Measurements from ENCODE around the gene TMEM82. TPM values are rescaled to one million over a fixed set of nuclear protein-coding genes. Genes with fewer than 3 reads are reported as not detected.

The TMEM82 gene
- polyA plus RNA-seq, 1 donor from 2014 or later: not detected

DNA sequence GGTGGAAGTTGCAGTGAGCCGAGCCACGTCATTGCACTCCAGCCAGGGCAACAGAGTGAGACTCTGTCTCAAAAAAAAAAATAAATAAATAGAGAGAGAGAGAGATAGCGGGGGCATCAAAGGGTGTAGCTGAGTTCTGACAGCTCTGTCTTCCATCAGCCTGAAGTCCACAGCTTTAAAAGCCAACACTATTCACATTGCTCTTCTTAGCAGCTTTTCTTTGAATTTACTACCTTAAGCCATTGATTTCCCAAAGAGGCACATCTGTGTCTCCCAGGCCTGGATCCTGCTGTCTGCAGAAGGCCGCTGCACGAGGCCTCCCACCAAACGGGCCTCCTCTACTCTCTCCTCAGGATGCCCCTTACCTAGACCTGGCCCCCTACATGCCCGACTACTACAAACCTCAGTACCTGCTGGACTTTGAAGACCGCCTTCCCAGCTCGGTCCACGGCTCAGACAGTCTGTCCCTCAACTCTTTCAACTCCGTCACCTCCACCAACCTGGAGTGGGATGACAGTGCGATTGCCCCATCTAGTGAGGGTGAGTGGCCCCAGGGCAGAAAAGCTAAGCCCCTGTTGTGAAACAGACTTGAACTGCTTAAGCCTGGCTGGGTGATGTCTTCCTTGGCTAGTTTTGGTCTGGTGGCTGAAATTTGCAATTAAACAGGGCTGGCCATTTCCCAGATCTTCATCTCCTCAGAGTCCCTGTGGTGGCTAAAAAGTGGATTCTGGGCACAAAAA lies 22.7 kb upstream of the TMEM82 start:
- H3K9me3 ChIP-seq (ENCODE audit: low read length): no peaks in the 10 kb centered on the region
- no peak overlapping the region for H3K27ac ChIP-seq (ENCODE audit: low read length)
- H3K27me3 ChIP-seq (ENCODE audit: insufficient read depth, low read depth, low read length): no peaks in the 10 kb centered on the region
- no peak overlapping the region for H3K9ac ChIP-seq (ENCODE audit: low read length)
- TF ChIP-seq SMC3 (conservative IDR thresholded peaks at IDR 0.05; ENCODE audit: poor library complexity) (no peak), EP300 (conservative IDR thresholded peaks at IDR 0.05; ENCODE audit: poor library complexity, severe bottlenecking) (no peak), TAF1 (IDR thresholded peaks at IDR 0.05; ENCODE audit: low read depth) (no peak), MXI1 (conservative IDR thresholded peaks at IDR 0.05; ENCODE audit: poor library complexity, severe bottlenecking) (no peak), RAD21 (conservative IDR thresholded peaks at IDR 0.05) (no peak), EZH2 (IDR thresholded peaks at IDR 0.05; ENCODE audit: borderline replicate concordance, insufficient read depth, low read length, poor library complexity, severe bottlenecking) (no peak), POLR2AphosphoS5 (IDR thresholded peaks at IDR 0.05) (no peak)
- TF ChIP-seq, protein P1, sequence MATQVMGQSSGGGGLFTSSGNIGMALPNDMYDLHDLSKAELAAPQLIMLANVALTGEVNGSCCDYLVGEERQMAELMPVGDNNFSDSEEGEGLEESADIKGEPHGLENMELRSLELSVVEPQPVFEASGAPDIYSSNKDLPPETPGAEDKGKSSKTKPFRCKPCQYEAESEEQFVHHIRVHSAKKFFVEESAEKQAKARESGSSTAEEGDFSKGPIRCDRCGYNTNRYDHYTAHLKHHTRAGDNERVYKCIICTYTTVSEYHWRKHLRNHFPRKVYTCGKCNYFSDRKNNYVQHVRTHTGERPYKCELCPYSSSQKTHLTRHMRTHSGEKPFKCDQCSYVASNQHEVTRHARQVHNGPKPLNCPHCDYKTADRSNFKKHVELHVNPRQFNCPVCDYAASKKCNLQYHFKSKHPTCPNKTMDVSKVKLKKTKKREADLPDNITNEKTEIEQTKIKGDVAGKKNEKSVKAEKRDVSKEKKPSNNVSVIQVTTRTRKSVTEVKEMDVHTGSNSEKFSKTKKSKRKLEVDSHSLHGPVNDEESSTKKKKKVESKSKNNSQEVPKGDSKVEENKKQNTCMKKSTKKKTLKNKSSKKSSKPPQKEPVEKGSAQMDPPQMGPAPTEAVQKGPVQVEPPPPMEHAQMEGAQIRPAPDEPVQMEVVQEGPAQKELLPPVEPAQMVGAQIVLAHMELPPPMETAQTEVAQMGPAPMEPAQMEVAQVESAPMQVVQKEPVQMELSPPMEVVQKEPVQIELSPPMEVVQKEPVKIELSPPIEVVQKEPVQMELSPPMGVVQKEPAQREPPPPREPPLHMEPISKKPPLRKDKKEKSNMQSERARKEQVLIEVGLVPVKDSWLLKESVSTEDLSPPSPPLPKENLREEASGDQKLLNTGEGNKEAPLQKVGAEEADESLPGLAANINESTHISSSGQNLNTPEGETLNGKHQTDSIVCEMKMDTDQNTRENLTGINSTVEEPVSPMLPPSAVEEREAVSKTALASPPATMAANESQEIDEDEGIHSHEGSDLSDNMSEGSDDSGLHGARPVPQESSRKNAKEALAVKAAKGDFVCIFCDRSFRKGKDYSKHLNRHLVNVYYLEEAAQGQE (IDR thresholded peaks at IDR 0.05; ENCODE audit: borderline replicate concordance): no peak
- no peaks in the 10 kb centered on the region for H3K9me2 ChIP-seq (ENCODE audit: insufficient read depth, low read length)
- no peak overlapping the region for H3K4me3 ChIP-seq (ENCODE audit: low read length)
- H3K79me2 ChIP-seq (replicated peaks; ENCODE audit: insufficient read depth, low read length): no peaks in the 10 kb centered on the region
- H2AFZ ChIP-seq (ENCODE audit: low read depth, low read length): no peak overlapping the region
- H4K20me1 ChIP-seq (ENCODE audit: insufficient read depth): no peaks in the 10 kb centered on the region
- no peaks in the 10 kb centered on the region for H3F3A ChIP-seq (ENCODE audit: insufficient read depth, low read length, poor library complexity, severe bottlenecking)
- H3K36me3 ChIP-seq (ENCODE audit: insufficient read depth, low read length): no peaks in the 10 kb centered on the region
- no peak overlapping the region for H3K4me2 ChIP-seq (ENCODE audit: low read length)

DNA sequence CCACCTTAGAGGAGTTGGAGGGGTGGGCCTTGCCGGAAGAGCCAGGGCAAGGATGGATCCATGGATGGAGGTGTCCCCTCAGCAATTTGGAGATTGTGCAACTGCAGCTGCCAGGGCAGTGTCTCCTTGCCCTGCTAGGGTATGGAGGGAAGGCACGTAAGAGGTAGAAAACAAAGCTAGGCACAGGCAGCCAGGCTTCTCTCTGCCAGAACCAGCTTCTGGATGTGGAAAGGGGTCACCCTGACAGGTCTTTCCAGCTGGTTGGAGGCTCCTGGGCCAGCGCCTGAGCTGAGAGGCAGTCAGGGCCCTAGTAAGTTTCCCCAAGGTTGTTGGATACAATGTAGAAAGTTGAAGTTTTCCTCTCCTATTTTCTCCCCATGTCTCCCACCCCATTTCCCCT lies 21.4 kb upstream of the TMEM82 start:
- H3K9ac ChIP-seq (ENCODE audit: low read length): no peak overlapping the region
- H3K4me2 ChIP-seq (ENCODE audit: low read length): no peak overlapping the region
- H4K20me1 ChIP-seq (ENCODE audit: insufficient read depth): no peaks in the 10 kb centered on the region
- TF ChIP-seq TAF1 (IDR thresholded peaks at IDR 0.05; ENCODE audit: low read depth): no peak
- no peak for TF ChIP-seq RAD21 (conservative IDR thresholded peaks at IDR 0.05)
- no peak for TF ChIP-seq EP300 (conservative IDR thresholded peaks at IDR 0.05; ENCODE audit: poor library complexity, severe bottlenecking)
- TF ChIP-seq, protein P2, sequence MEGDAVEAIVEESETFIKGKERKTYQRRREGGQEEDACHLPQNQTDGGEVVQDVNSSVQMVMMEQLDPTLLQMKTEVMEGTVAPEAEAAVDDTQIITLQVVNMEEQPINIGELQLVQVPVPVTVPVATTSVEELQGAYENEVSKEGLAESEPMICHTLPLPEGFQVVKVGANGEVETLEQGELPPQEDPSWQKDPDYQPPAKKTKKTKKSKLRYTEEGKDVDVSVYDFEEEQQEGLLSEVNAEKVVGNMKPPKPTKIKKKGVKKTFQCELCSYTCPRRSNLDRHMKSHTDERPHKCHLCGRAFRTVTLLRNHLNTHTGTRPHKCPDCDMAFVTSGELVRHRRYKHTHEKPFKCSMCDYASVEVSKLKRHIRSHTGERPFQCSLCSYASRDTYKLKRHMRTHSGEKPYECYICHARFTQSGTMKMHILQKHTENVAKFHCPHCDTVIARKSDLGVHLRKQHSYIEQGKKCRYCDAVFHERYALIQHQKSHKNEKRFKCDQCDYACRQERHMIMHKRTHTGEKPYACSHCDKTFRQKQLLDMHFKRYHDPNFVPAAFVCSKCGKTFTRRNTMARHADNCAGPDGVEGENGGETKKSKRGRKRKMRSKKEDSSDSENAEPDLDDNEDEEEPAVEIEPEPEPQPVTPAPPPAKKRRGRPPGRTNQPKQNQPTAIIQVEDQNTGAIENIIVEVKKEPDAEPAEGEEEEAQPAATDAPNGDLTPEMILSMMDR (IDR thresholded peaks at IDR 0.05; ENCODE audit: poor library complexity, severe bottlenecking): no peak
- TF ChIP-seq POLR2AphosphoS5 (IDR thresholded peaks at IDR 0.05): no peak
- no peak for TF ChIP-seq MXI1 (conservative IDR thresholded peaks at IDR 0.05; ENCODE audit: poor library complexity, severe bottlenecking)
- no peak for TF ChIP-seq EZH2 (IDR thresholded peaks at IDR 0.05; ENCODE audit: borderline replicate concordance, insufficient read depth, low read length, poor library complexity, severe bottlenecking)
- no peak for TF ChIP-seq SMC3 (conservative IDR thresholded peaks at IDR 0.05; ENCODE audit: poor library complexity)
- TF ChIP-seq, protein P1 (IDR thresholded peaks at IDR 0.05; ENCODE audit: borderline replicate concordance): no peak
- H3K4me3 ChIP-seq (ENCODE audit: low read length): no peak overlapping the region
- H3F3A ChIP-seq (ENCODE audit: insufficient read depth, low read length, poor library complexity, severe bottlenecking): no peaks in the 10 kb centered on the region
- no peaks in the 10 kb centered on the region for H3K79me2 ChIP-seq (replicated peaks; ENCODE audit: insufficient read depth, low read length)
- no peak overlapping the region for H2AFZ ChIP-seq (ENCODE audit: low read depth, low read length)
- no peaks in the 10 kb centered on the region for H3K27me3 ChIP-seq (ENCODE audit: insufficient read depth, low read depth, low read length)
- no peaks in the 10 kb centered on the region for H3K36me3 ChIP-seq (ENCODE audit: insufficient read depth, low read length)
- no peak overlapping the region for H3K27ac ChIP-seq (ENCODE audit: low read length)
- H3K9me3 ChIP-seq (ENCODE audit: low read length): no peaks in the 10 kb centered on the region
- H3K9me2 ChIP-seq (ENCODE audit: insufficient read depth, low read length): no peaks in the 10 kb centered on the region
